Central memory CD8-positive, alpha-beta T cell (primary cell): Measurements from ENCODE around the gene CTXN1.
"Not testable (repeated sequence)": the region's sequence is repeated elsewhere in the genome, so short reads cannot be mapped to it uniquely, and the experiment has no call there.

Experiments
- ATAC-seq: fragments of 150-1000 bp; cut with Tn5 transposase; replicated peaks from 2 replicates; pipeline ENCODE4 v1.10.0; 2022; ENCODE audit warnings: mild to moderate bottlenecking, moderate FRiP score, moderate number of reproducible peaks; ENCODE audit not compliant: poor library complexity, severe bottlenecking; ENCODE audit errors: extremely low read depth
- DNase-seq, 2 donors: peaks; one replicate each; pipeline ENCODE4 v3.0.0; 2021; ENCODE audit warnings: low spot score in 2 of 2
- H3K27ac Mint-ChIP-seq: one replicate; pipeline ENCODE4 v1.8.0; 2022; ENCODE audit warnings: low read depth, mild to moderate bottlenecking, moderate library complexity, mixed read lengths
- H3K27me3 Mint-ChIP-seq: one replicate; pipeline ENCODE4 v1.8.0; 2022; ENCODE audit warnings: mixed read lengths
- H3K36me3 Mint-ChIP-seq: one replicate; pipeline ENCODE4 v1.8.0; 2022; ENCODE audit warnings: mild to moderate bottlenecking, moderate library complexity, mixed read lengths; ENCODE audit not compliant: insufficient read depth
- H3K4me1 Mint-ChIP-seq: one replicate; pipeline ENCODE4 v1.8.0; 2022; ENCODE audit warnings: mixed read lengths
- H3K4me3 Mint-ChIP-seq: one replicate; pipeline ENCODE4 v1.8.0; 2022; ENCODE audit warnings: mild to moderate bottlenecking, moderate library complexity, mixed read lengths
- H3K9me3 Mint-ChIP-seq: one replicate; pipeline ENCODE4 v1.8.0; 2022; ENCODE audit warnings: mixed read lengths

The CTXN1 gene

GRCh38 chr19:7893362-7894101 is 32.4 kb downstream of the CTXN1 start:
- DNase-seq, H3K4me3 Mint-ChIP-seq, H3K36me3 Mint-ChIP-seq, H3K4me1 Mint-ChIP-seq, H3K9me3 Mint-ChIP-seq, ATAC-seq, H3K27ac Mint-ChIP-seq: not testable (repeated sequence)
- H3K27me3 Mint-ChIP-seq: peaks cover 24% of the 10 kb centered on the region

- Mint-ChIP-seq H3K27me3 (peaks cover 21% of the 10 kb centered on the region), H3K4me3 (no peak overlapping the region), H3K9me3 (no peaks in the 10 kb centered on the region), H3K4me1 (no peaks in the 10 kb centered on the region), H3K27ac (no peak overlapping the region), H3K36me3 (peaks cover 1% of the 10 kb centered on the region)
- DNase-seq (no peak), ATAC-seq (no peak)
Measured at GRCh38 chr19:7888826-7889217, 37.1 kb downstream of the CTXN1 start.

- Mint-ChIP-seq H3K27ac (no peak within 1 kb of the TSS), H3K9me3 (no peaks in the 10 kb centered on the region), H3K4me3 (no peak within 1 kb of the TSS), H3K36me3 (peaks cover 1% of the 10 kb centered on the region), H3K27me3 (peaks cover 20% of the 10 kb centered on the region), H3K4me1 (no peaks in the 10 kb centered on the region)
- DNase-seq (no peak), ATAC-seq (no peak)
Measured at GRCh38 chr19:7888145-7888825, 37.6 kb downstream of the CTXN1 start, which contains the start of gene LRRC8E. TSS of gene LRRC8E (plus strand) at chr19:7888510. CDS start at chr19:7895604, 7,094 bp downstream.

- Mint-ChIP-seq H3K27ac (no peak overlapping the region), H3K4me3 (no peak overlapping the region), H3K4me1 (no peaks in the 10 kb centered on the region), H3K27me3 (peaks cover 20% of the 10 kb centered on the region), H3K9me3 (no peaks in the 10 kb centered on the region), H3K36me3 (peaks cover 1% of the 10 kb centered on the region)
- no peak for ATAC-seq
- no peak for DNase-seq
Measured at GRCh38 chr19:7887408-7888144, 38.4 kb downstream of the CTXN1 start.

GRCh38 chr19:7885818-7886217 is 40.1 kb downstream of the CTXN1 start:
- Mint-ChIP-seq H3K4me1 (no peaks in the 10 kb centered on the region), H3K27me3 (peaks cover 20% of the 10 kb centered on the region), H3K36me3 (peaks cover 3% of the 10 kb centered on the region), H3K4me3 (no peak overlapping the region), H3K9me3 (no peaks in the 10 kb centered on the region), H3K27ac (no peak overlapping the region)
- ATAC-seq (no peak), DNase-seq (no peak)

GRCh38 chr19:7883796-7884570 is 42.0 kb downstream of the CTXN1 start:
- H3K9me3 Mint-ChIP-seq: no peaks in the 10 kb centered on the region
- DNase-seq (no peak), ATAC-seq (no peak)
- H3K27me3 Mint-ChIP-seq: peaks cover 15% of the 10 kb centered on the region
- H3K4me1 Mint-ChIP-seq: no peaks in the 10 kb centered on the region
- no peak overlapping the region for H3K27ac Mint-ChIP-seq
- H3K36me3 Mint-ChIP-seq: peaks cover 3% of the 10 kb centered on the region
- no peak overlapping the region for H3K4me3 Mint-ChIP-seq

GRCh38 chr19:7883105-7883504 is 42.8 kb downstream of the CTXN1 start:
- Mint-ChIP-seq H3K4me1 (no peaks in the 10 kb centered on the region), H3K9me3 (no peaks in the 10 kb centered on the region), H3K27ac (no peak overlapping the region), H3K36me3 (peaks cover 3% of the 10 kb centered on the region), H3K27me3 (peaks cover 10% of the 10 kb centered on the region), H3K4me3 (no peak overlapping the region)
- no peak for DNase-seq
- ATAC-seq: no peak

GRCh38 chr19:7881910-7882309 is 44.0 kb downstream of the CTXN1 start:
- no peaks in the 10 kb centered on the region for H3K9me3 Mint-ChIP-seq
- DNase-seq (no peak), ATAC-seq (no peak)
- H3K4me1 Mint-ChIP-seq: no peaks in the 10 kb centered on the region
- H3K36me3 Mint-ChIP-seq: peaks cover 4% of the 10 kb centered on the region
- H3K27me3 Mint-ChIP-seq: no peaks in the 10 kb centered on the region
- H3K27ac Mint-ChIP-seq: no peak overlapping the region
- H3K4me3 Mint-ChIP-seq: no peak overlapping the region

- no peak for DNase-seq
Measured at GRCh38 chr19:7879836-7880235, 46.1 kb downstream of the CTXN1 start.

GRCh38 chr19:7879111-7879807 is 46.7 kb downstream of the CTXN1 start:
- Mint-ChIP-seq H3K36me3 (peaks cover 4% of the 10 kb centered on the region), H3K27me3 (no peaks in the 10 kb centered on the region), H3K4me3 (no peak overlapping the region), H3K27ac (no peak overlapping the region), H3K4me1 (no peaks in the 10 kb centered on the region), H3K9me3 (no peaks in the 10 kb centered on the region)
- ATAC-seq: no peak
- no peak for DNase-seq

More at GRCh38 chr19:7879836-7880235, 46.1 kb downstream of the CTXN1 start:
- Mint-ChIP-seq H3K4me3 (no peak overlapping the region), H3K36me3 (peaks cover 4% of the 10 kb centered on the region), H3K27me3 (no peaks in the 10 kb centered on the region), H3K9me3 (no peaks in the 10 kb centered on the region), H3K4me1 (no peaks in the 10 kb centered on the region), H3K27ac (no peak overlapping the region)
- no peak for ATAC-seq

GRCh38 chr19:7877249-7877836 is 48.6 kb downstream of the CTXN1 start:
- Mint-ChIP-seq H3K9me3 (no peaks in the 10 kb centered on the region), H3K36me3 (peaks cover 4% of the 10 kb centered on the region), H3K4me3 (no peak overlapping the region), H3K27me3 (peaks cover 11% of the 10 kb centered on the region), H3K4me1 (no peaks in the 10 kb centered on the region), H3K27ac (no peak overlapping the region)
- DNase-seq (no peak), ATAC-seq (no peak)
